ENCODE data around the gene PHC1.

PHC1 gene

DNA sequence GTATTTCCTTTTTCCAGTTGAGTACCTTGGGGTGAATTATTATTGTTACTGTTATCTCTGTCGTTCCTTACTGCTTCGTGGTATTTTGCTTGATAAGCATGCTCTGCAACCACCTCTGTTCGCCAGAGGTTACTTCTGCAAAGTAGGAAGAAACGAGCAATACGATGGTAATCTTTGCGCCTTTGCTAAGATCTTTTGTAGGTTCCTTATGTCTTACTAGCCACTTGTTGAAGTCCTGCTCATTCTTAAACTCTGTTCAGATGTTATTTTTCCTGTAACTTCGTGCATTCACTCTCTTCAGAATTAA, 35.9 kb downstream of the PHC1 start:
- DNase-seq (ENCODE audit: low read depth): no peak
- H3K4me3 ChIP-seq (ENCODE audit: low read depth, low read length): peak overlapping the region; percentile 69
- TF ChIP-seq, protein P1, sequence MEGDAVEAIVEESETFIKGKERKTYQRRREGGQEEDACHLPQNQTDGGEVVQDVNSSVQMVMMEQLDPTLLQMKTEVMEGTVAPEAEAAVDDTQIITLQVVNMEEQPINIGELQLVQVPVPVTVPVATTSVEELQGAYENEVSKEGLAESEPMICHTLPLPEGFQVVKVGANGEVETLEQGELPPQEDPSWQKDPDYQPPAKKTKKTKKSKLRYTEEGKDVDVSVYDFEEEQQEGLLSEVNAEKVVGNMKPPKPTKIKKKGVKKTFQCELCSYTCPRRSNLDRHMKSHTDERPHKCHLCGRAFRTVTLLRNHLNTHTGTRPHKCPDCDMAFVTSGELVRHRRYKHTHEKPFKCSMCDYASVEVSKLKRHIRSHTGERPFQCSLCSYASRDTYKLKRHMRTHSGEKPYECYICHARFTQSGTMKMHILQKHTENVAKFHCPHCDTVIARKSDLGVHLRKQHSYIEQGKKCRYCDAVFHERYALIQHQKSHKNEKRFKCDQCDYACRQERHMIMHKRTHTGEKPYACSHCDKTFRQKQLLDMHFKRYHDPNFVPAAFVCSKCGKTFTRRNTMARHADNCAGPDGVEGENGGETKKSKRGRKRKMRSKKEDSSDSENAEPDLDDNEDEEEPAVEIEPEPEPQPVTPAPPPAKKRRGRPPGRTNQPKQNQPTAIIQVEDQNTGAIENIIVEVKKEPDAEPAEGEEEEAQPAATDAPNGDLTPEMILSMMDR (IDR thresholded peaks at IDR 0.05; ENCODE audit: low read depth, low read length, missing control alignments): no peak

DNA sequence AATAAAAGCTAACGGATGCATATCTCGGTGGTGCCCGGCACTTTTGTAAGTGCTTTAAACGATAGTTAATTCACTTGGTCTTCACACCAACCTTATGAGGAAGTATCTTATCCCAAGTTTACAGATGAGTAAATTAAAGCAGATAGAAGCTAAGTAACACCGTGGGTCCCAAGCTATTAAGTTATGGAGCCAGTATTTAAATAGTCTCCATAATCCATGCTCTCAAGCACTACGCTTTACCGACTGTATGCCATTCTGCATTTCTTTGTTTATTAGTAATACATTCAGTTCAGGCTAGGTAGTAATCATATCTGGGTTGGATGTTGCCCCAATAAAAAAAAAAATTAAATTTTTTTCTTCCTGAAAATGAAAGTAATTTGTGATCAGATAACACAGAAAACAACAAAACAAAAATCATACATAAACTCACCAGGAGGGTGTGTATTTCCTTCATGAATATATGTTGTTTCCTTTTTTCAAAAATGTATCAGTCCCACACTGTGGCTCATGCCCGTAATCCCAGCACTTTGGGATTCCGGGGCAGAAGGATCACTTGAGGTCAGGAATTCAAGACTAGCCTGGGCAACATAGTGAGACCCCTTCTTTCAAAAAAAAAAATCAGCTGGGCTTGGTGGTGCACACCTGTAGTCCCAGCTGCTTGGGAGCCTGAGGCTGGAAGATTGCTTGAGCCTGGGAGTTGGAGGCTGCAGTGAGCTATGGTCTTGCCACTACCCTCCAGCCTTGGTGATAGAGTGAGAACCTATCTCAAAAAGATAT, 36.6 kb downstream of the PHC1 start:
- TF ChIP-seq, protein P1 (IDR thresholded peaks at IDR 0.05; ENCODE audit: low read depth, low read length, missing control alignments): no peak
- no peak for DNase-seq (ENCODE audit: low read depth)
- peak overlapping the region; percentile 69 for H3K4me3 ChIP-seq (ENCODE audit: low read depth, low read length)

DNA sequence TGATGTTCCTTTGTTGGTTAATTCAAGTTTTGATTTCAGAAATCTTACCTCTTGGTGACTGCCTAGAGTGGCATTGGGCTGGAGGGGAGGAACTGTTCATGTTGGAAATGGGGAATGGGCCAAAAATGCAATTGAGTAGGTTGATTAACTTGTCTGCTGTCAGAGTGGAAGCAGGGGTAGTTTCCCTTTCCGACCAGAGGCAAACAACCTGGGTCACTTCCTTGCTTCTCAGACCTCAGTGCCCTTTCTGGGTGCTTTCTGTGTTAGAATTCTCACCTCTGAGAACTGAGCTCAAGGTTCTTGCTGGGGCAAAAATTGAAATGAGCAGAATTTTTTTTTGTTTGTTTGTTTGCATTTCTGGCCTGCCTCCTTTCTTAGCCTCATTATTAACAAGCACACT, 37.4 kb downstream of the PHC1 start:
- no peak for DNase-seq (ENCODE audit: low read depth)
- TF ChIP-seq, protein P1 (IDR thresholded peaks at IDR 0.05; ENCODE audit: low read depth, low read length, missing control alignments): no peak
- H3K4me3 ChIP-seq (ENCODE audit: low read depth, low read length): no peak overlapping the region

DNA sequence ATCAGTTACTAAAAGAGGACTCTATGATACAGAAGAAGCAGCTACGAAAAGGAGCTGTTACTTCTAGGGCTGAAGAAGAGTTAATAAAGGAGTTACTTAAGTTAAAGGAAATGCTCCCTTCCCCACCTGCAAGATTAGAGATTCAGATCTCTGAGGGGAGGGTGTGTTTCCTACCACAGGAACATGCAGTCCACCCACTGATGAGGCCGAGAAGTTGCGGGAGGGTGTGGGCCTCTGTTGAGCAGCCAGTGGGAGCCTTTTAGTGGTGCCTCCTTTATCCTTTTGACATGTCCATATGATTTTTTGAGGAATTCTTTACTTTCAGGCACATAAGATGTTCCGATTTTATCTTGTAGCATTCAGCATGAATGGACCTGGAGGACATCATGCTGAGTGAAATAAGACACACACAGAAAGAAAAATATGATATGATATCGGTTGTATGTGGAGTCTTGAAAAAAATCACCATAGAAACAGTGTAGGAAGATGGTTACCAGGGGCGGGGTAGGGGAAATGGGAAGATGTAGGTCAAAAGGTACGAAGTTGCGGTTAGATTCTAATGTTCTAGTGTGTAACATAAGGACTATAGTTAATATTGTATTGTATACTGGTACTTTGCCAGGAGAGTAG, 39.6 kb downstream of the PHC1 start:
- DNase-seq (ENCODE audit: low read depth): no peak
- TF ChIP-seq, protein P1 (IDR thresholded peaks at IDR 0.05; ENCODE audit: low read depth, low read length, missing control alignments): no peak
- no peak overlapping the region for H3K4me3 ChIP-seq (ENCODE audit: low read depth, low read length)

DNA sequence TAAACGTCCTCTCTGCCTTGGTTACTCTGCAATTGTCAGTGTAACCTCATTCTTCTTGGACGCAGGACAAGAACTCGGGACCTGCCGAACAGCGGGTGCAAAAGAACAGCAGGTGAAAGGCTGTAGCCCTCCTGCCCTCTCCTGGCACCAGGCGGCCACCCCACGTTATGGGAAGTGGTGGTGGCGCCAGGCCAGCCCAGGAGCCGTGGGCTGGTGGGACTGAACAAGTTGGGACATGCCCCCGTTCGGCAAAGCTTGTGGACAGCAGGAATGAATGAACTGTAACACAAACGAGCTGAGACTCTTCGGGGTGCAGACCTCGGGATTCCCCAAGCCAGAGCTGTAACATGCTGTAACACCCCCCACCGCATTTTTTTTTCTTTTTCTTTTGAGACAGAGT, 41.8 kb downstream of the PHC1 start:
- TF ChIP-seq, protein P1 (IDR thresholded peaks at IDR 0.05; ENCODE audit: low read depth, low read length, missing control alignments): no peak
- no peak overlapping the region for H3K4me3 ChIP-seq (ENCODE audit: low read depth, low read length)

DNA sequence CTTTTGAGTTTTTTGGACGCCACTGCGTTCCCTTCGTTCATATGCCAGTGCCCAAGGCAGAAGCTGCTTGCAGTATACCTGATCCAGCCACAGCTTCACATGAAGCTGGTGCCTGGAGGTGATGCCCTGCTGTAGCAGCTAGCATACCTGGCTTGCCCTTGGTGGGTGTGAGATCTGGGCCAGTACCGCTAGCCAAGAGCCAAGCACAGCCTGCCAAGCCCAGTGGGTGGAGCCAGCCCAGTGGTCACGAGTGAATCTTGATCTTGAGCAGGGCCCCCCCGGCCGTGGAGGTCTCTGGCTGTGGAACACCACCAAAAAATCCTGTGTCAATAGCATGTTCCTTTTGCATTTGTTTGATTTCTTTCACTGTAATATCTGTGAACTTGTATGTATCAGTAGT, 42.5 kb downstream of the PHC1 start:
- H3K4me3 ChIP-seq (ENCODE audit: low read depth, low read length): no peak overlapping the region
- no peak for DNase-seq (ENCODE audit: low read depth)
- TF ChIP-seq, protein P1 (IDR thresholded peaks at IDR 0.05; ENCODE audit: low read depth, low read length, missing control alignments): no peak

More for the DNA sequence above, 41.8 kb downstream of the PHC1 start:
- no peak for DNase-seq (ENCODE audit: low read depth)

DNA sequence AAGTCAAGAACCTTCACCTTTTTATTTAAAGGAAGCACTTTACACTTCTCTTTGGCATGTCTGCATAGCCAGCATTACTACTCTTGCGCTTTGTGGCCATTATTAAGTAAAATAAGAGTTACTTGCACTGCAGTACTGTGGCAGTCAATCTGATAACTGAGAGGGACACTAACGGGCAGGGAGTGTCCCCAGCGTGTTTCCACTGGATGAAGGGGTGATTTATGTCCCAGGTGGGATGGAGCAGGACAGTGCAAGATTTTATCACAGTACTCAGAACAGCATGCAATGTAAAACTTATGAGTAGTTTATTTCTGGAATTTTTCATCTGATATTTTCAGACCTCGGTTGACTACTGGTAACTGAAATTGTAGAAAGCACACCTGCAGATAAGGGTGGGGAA, 43.3 kb downstream of the PHC1 start:
- TF ChIP-seq, protein P1 (IDR thresholded peaks at IDR 0.05; ENCODE audit: low read depth, low read length, missing control alignments): no peak
- no peak overlapping the region for H3K4me3 ChIP-seq (ENCODE audit: low read depth, low read length)
- no peak for DNase-seq (ENCODE audit: low read depth)

Measured in GM12864 (cell line).